T-helper 9 cell (primary cell): ENCODE measurements around the gene VTI1A.

ENCODE experiments used
- DNase-seq: peaks from one replicate; pipeline ENCODE4 v3.0.0-alpha.2; 2020

Gene VTI1A

DNA sequence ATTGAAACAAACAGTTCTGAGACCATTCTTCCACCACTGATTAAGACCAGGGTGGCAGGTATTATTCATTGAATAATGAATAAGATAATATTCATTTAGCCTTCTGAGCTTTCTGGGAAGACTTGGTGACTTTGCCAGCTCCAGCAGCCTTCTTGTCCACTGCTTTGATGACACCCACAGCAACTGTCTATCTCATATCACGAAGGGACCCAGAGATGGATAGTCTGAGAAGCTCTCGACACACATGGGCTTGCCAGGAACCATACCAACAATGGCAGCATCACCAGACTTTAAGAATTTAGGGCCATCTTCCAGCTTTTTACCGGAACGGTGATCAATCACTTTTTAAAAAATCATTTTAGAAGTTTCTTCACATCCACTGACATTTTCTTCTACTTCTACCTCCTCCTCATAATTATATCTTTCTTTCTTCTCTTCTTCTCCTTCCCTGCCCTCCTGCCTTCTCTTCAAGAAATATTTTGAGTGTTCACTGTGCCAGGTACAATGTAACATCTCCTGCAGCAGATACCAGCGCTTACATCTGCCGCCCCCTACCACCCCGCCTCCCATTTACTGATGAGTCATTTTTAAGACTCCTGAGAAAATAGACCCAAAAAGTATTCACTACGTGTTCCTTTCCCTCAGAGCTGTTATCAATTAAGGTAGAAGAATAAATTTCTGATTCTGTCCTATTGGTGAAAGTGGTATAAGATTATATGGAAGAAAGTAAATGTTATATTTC, 101.7 kb downstream of the VTI1A start:
- no peak for DNase-seq

DNA sequence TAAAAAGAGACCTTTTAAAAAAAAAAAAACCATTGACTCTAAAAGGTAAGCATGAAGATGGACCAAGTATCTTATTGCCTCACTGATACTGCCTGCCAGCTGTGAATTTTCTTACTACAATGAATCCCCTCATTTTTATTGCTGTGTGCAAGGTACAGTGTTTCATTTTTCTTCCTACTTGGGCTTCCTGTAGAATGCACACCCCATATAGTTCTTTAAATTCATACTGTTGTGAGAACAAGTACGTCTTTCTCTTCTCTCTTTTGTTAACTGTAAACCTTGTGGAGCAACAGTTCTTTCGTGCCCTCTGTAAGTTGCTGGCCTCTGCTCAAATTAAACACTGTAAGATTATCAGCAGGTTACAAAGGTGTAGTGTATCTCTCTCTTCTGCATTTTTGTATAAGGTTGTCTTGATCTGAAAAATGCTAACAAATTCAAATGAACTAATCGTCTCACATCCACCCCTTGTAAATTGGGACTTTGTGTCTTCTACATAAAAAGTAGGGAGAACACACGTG, 105.6 kb downstream of the VTI1A start:
- no peak for DNase-seq

DNA sequence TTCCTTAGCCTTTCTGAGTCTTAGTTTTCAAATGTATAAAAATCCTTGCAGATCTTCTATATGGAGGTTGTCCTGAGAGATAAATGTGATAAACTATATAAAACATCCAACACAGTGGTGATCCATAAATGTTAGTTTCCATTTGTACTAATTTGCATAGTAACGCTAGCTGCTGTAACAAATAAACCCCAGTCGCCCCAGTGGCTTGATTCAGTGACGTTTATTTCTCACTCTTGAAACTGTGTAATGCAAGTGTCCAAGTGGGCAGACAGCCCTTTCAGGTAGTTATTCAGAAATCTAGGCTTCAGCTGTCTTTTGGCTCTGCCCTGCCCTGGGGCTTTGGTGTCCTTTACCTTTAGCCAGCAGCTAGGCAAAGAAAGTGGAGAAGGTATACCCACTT, 106.3 kb downstream of the VTI1A start:
- no peak for DNase-seq

GRCh38 chr10:112554263-112554662, 107.2 kb downstream of the VTI1A start:
- no peak for DNase-seq

- DNase-seq, result no peak
Measured at GRCh38 chr10:112557197-112557596, 110.2 kb downstream of the VTI1A start.

GRCh38 chr10:112558476-112559142, 111.6 kb downstream of the VTI1A start:
- no peak for DNase-seq

DNA sequence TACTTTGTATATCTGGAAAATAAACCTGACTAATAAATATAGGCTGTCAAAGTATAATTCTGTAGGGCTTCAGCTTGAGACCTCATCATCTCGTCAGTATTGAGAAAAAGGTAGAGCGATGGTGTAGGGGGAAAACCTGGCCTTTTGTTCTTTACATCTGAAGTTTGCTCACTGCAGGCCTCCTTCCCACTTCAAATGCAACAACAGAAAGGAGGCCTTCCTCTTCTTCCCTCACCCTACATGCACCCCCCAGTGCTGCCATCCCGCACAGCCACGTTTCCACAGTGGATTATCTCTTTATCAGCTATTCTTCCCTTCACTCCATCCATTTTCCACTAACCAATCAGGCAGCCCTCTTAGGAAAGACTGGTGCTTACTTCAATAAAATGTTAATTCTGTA, 112.3 kb downstream of the VTI1A start:
- no peak for DNase-seq

DNA sequence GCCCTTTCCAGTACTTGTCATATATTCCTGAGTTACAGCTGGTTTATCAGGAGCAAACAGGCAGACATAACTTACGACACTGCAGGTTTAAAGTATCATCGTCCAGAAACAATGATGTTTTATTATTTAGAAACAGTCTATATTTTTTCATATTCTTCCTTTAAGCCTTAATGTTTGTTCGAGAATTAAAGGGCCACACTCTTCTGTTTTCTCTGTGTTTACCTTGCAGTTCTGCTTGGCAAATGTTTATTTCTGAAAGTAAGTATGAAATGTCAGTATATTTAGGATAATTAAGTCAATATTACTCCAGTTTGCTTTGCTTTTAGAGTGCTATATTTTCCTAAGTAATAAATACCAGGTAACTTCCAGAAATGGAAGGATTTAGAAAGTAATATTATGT, 115.1 kb downstream of the VTI1A start:
- no peak for DNase-seq

- DNase-seq, result no peak
Measured at GRCh38 chr10:112562809-112563663, 116.0 kb downstream of the VTI1A start.

DNA sequence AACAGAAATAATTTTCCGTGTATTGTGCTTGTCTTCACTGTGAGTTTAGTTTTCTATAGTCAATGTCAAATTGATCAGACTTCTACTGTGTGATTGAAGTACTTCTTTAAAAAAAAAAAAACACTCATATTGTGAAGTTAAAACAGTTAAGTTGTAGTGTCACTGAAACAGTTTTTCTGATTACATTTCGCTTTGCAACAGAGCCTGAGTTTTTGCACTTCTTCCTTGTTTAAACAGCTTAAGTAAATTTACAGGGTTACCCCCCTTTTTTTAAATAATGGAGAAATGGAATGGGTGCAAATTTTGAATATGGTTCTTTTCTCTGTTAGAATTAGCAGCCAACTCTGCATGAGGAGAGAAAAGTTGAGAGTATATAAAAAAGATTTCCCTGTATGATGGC, 117.3 kb downstream of the VTI1A start:
- DNase-seq, result no peak

GRCh38 chr10:112565434-112566053, 118.5 kb downstream of the VTI1A start:
- no peak for DNase-seq

GRCh38 chr10:112570585-112570984, 123.6 kb downstream of the VTI1A start:
- DNase-seq, result no peak

- DNase-seq, result no peak
Measured at GRCh38 chr10:112579578-112579977, 132.6 kb downstream of the VTI1A start.

- no peak for DNase-seq
Measured at GRCh38 chr10:112580267-112580666, 133.3 kb downstream of the VTI1A start.

- no peak for DNase-seq
Measured at GRCh38 chr10:112581921-112582320, 134.9 kb downstream of the VTI1A start.

DNA sequence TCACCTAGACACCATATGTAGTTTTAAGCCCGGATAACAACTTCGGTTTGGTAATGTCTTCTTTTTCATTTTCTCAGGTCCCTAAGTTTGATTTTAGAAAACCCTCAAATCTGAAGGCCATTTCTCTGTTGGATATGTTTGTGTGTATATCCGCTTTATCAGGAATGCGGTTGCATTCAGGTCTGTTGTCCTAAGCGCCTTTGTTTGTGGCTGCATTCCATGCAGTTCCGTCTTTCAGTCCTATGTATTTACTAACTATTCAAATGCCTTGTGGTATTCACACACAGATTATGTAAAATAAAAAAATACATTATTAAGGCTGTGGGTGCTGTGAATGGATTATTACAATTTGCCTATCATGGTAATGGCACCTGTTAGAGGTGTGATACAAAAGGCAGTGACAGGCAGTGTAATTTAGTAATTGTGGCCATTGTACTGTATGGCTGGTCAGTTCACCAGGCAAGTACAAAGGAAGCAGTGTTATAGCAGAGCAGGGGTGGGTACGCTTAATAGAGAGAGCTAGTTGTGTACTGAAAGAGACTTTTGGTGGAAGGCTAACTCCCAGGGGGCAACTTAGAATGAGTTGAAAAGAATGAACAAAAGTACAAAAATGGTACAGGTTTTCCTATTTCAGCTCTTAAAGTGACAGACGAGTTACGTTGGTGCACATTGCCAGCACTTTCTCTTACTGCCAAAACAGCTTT, 136.4 kb downstream of the VTI1A start:
- DNase-seq, result no peak

DNA sequence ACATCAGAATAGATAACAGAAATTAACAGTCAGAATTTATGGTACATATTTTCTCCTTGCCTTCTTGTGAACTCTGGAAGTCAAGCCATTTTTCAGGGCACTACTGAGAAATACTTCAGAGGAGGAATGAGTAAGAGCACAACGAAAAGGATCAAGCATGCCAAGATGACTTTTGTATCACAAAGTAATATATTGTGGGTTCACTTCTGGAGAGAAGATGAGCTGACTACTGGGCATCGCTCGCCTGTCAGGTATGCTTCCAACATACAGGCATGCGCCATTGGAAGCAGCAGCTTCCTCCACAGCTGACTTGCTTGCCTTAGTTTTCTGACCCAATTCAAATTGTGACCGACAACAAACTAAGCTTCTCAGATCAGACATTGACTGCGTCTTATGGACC, 137.3 kb downstream of the VTI1A start:
- no peak for DNase-seq

GRCh38 chr10:112585126-112585525, 138.1 kb downstream of the VTI1A start:
- DNase-seq, result no peak

GRCh38 chr10:112585960-112586359, 138.9 kb downstream of the VTI1A start:
- no peak for DNase-seq

- DNase-seq, result no peak
Measured at GRCh38 chr10:112587729-112588128, 140.7 kb downstream of the VTI1A start.

DNA sequence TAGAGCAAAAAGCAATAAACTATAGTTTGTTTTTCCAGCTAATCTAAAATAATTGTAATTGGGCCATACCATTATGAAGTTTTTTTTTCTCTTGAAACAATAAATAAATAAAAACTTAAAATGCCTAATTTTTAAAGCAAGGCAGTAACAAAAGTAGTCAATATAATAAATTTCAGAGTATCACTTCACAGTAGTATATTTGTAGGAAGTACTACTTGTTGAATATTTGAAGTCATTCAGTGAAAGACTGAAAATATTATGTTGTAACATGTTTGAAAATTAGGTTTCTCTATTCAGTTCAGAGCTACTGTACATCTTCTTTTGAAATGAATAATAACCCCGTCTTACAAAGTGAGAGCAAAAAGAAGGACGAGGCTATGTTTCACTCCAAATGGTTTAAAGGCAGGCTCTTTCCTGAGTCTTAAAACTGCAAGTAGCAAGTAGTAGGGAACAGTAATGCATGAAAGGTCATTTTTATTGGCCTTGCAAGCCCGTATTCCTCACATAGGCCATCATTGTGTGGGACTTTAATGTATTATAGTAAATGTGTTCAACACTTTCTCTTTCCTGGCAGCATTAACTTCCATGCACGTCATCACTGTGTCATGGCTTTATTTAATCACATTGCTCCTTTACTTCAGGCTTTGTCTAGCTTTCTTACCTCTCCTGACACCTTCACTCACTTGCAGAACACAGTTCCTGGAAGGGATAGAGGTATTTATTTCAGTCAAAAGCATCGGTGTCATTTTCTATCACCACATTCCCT, 141.4 kb downstream of the VTI1A start:
- DNase-seq, result no peak

DNA sequence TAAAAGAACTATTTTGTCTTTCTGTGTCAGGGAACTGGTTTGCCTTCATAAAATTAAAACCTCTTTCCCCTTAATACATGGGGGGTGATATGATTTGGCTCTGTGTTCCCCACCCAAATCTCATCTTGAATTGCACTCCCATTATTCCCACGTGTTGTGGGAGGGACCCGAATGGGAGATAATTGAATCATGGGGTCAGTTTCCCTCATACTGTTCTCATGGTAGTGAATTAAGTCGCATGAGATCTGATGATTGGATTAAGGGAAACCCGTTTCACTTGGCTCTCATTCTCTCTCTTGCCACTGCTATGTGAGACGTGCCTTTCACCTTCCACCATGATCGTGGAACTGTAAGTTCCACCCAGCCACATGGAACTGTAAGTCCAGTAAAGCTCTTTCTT, 142.1 kb downstream of the VTI1A start:
- DNase-seq, result no peak
